GM19238 (cell line): ENCODE results near the gene KDF1.
A peak's percentile ranks its signal among the peaks of the same experiment; 100 is the strongest.

Experiments used
- DNase-seq: peaks from one replicate; pipeline ENCODE4 v3.0.0; 2011; ENCODE audit warnings: low spot score; ENCODE audit not compliant: insufficient read length

Gene KDF1

GRCh38 chr1:26921540-26922430 is 38.5 kb downstream of the KDF1 start, which contains the start of gene NUDC:
TSS of gene NUDC (plus strand) at chr1:26921743. CDS start at chr1:26921849, 106 bp downstream.
- peak; percentile 95 for DNase-seq

DNA sequence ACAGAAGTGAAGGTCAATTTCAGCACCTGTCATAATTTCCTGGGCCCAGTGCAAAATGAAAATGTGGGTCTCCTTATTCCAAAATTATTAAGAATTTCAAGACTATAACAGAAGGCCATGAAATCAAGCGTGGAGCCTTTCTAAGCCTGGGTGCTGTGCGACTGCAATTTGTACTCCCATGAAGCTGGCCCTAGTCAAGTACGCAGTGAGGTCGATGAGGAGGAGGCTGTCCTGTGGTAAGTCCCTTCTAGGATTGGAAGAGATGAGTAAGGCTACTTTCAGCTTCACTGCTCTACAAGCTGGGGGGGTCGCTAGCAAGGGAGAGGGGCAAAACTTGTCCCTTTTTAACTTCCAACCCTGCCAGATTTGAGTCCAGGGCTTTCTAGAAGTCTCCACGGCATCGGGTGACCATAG is 39.1 kb downstream of the KDF1 start:
- no peak for DNase-seq

DNA sequence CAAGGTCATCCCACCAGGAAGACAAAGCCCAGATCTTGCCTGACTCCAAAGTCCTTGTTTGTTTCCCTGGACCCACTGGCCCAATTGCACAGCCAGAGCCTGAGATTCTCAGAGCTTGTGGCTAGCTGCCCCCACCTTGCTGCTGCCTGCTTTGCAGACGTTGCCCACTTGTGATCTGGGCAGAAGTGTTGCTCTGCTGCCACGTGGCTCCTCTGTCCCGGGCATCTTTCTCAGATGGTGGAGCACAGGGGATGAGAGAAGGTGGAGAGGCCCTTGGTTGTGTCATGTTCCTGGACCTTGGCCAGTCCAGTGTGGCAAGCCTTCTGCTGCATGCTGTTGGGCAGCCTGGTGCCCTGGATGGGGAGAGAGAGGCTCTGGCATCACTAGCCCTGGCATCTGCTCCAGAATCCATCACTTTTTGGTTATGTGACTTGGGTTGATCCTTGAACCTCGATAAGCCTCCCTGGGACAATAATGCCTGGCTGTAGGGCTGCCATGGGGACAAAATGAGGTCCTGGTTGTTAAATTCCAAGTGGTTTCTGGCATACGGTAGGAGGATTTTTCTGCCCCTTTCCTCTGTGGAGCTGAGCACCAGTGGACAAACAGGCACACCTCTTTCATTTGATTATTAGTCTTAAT is 44.9 kb downstream of the KDF1 start:
- DNase-seq: no peak

DNA sequence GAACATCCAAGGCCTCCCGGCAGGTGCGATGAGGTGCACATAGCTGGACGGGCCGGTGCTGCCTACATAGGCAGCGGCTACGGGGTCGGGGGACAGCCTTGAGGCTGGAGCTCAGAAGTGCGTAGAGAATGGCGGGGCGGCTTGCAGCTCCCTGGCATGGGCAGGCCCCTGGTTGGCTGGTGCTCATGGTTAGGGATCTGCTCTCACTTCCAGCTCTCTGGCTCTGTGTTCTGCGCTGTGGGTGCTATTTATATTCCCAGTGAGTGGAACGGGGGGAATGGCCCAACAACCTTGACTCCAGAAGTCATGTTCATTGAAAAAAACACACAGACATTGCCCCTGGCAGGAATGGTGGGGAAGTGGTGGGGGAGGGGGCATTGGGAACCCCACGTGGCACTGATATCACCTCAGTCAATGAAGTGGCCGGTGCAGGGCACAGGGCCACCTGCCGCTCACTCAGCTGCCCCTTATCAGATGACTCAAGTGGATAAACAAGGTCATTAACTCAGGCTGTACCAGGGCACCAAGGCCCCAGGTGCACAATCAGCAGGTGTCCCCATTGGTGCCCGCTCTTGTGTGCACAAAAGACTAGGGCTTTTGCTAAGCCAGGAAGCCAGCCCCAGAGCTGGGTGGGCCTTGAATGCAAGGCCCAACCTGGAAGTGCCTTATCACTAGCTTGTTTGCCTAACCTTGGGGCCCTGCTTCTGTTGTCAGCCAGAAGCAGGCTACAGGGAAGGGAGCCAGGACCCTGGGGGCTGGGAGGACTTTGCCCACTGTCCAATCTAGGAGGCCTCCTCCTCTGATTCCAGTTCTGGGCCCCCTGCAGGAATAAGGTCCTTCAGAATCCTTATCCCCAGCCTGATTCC is 46.3 kb downstream of the KDF1 start, which contains the start of gene NR0B2:
Gene NR0B2, minus strand, starts transcription at position 222 of the 866 bp plus-strand sequence. Its CDS starts 35 bp downstream, at position 187.
- no peak for DNase-seq

GRCh38 chr1:26913389-26913753 is 46.9 kb downstream of the KDF1 start:
- no peak for DNase-seq

DNA sequence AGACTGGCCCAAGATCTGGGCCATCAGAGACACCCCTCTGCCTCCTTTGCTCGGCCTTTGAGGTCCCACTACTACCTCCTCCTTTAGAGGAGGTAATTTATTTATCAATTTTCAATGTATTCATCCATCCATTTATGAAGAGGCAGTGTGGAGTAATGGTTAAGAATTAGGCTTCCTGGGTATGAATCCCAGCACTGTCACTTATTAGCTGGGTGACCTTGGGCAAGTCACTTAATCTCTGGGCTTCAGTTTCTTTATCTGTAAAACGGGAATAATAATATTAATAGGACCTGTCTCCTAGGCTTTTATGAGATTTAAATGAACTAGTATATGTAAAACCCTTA is 48.1 kb downstream of the KDF1 start:
- DNase-seq: no peak

GRCh38 chr1:26911399-26912146 is 48.7 kb downstream of the KDF1 start:
- no peak for DNase-seq

- no peak for DNase-seq
These were observed 49.7 kb downstream of the KDF1 start for GRCh38 chr1:26910343-26911160.

DNA sequence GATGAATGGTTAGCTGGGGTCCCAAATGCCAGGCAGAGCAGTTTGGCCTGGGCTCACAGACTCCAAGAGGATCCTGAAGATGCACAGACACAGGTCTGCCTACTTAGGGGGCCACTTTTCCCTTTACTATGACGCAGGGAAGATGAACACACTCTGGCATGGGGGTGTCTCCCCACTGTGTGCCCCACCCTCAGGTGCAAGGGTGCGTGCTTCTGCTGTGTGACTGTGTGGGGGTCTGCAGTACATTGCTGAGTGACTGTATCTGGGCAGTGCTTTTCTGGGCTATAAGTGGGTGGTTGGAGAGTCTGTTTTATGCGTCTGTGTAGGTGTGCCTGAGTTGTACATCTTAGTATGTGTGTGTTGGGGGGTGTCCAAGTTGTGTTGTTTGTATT is 50.3 kb downstream of the KDF1 start:
- no peak for DNase-seq

DNA sequence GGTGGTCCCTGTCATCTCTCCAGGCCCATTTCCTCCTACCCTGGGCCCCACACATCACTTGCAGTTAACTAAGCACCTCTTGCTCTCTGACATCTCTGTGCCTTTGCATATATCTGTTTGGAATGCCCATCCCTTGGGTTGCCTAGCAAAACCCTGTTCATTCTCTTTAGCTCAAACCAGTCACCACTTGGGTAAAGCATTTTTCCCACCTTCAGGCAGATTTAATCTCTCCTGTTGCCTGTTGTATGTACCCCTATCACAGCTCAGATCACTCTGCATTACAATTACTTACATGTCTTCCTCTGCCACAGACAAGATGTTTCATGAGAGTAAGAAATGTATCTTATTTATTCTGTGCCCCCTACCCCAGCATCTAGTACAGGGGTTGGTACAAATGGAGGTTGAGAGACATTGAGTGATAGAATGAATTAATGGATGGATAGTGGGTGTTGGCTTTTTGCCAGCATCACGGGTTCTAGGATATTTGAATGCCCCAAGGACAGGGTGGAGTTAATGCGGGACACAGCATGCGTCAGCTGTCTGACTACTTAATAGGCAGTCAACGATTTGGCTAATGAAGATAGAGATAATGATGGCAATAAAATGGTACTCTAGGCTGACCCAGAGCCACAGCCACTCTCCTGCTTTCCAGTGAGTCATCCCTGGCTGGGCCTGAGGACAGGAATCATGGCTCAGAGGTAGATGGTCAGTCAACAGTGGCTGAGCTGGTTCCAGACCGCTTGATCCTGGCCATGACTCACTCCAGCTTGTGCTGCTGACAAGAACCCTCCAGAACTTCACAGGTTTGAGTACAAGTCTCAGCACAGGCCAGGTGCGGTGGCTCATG is 53.0 kb downstream of the KDF1 start:
- no peak for DNase-seq

DNA sequence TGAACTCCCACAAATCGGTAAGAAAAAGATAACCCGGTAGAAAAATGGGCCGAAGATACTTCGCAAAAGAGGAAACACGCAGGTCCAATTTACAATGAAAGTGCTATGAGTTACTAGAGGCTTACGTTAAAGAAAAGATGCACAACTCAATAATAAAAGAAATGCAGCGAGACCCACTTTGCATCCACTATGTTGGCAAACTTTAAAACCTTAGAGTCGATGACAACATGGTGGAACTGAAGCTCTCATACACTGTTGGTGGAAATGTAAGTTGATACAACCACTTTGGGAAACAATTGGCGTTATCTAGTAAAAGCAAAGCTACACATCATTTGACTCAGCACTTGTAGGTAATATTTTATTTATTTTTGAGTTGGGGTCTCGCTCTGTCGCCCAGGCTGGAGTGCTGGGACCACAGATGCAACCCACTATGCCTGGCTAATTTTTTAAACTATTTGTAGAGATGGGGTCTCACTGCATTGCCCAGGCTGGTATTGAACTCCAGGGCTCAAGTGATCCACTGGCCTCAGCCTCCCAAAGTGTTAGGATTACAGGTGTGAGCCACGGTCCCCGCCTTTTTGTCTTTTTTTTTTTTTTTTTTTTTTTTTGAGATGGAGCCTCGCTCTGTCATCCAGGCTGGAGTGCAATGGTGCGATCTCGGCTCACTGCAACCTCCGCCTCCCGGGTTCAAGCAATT is 59.3 kb downstream of the KDF1 start:
- DNase-seq: no peak

- DNase-seq: peak; percentile 83
These were observed 60.1 kb downstream of the KDF1 start, which contains the start of gene GPATCH3 for GRCh38 chr1:26900001-26900814. TSS of gene GPATCH3 (minus strand) at chr1:26900467. CDS start at chr1:26900442, 25 bp downstream.
